Vagina (tissue), 2 donors: ENCODE data around the gene CHRDL2.

Source experiments
- CTCF ChIP-seq, 3 experiments: fragments of 450-650 bp in 2 of 3; fragments of 200-600 bp in 1 of 3; sonication (generic) in 1 of 3; IDR thresholded peaks; one replicate each; pipeline ENCODE4 v1.5.1; 2017 to 2019; ENCODE audit warnings: antibody characterized with exemption in 3 of 3, mild to moderate bottlenecking in 2 of 3, moderate library complexity in 2 of 3
- POLR2A ChIP-seq, 2 donors: fragments of 450-650 bp; IDR thresholded peaks; one replicate each; pipeline ENCODE4 v1.6.1; 2017; ENCODE audit warnings: antibody characterized with exemption in 2 of 2, mild to moderate bottlenecking in 2 of 2, moderate library complexity in 2 of 2

GRCh38 chr11:74770456-74770855 lies 39.2 kb upstream of the CHRDL2 start:
- TF ChIP-seq CTCF (IDR thresholded peaks at IDR 0.05) (no peak), POLR2A (IDR thresholded peaks at IDR 0.05) (no peak)
